HG03442 (cell line): ENCODE results near the gene MYO19.
"Not testable (repeated sequence)": the region's sequence is repeated elsewhere in the genome, so short reads cannot be mapped to it uniquely, and the experiment has no call there.

Experiments used
- ATAC-seq: cut with Tn5 transposase; IDR thresholded peaks from one replicate; pipeline ENCODE4 v1.9.1; 2021; ENCODE audit warnings: mild to moderate bottlenecking, moderate library complexity; ENCODE audit not compliant: unreplicated experiment

Gene MYO19

DNA sequence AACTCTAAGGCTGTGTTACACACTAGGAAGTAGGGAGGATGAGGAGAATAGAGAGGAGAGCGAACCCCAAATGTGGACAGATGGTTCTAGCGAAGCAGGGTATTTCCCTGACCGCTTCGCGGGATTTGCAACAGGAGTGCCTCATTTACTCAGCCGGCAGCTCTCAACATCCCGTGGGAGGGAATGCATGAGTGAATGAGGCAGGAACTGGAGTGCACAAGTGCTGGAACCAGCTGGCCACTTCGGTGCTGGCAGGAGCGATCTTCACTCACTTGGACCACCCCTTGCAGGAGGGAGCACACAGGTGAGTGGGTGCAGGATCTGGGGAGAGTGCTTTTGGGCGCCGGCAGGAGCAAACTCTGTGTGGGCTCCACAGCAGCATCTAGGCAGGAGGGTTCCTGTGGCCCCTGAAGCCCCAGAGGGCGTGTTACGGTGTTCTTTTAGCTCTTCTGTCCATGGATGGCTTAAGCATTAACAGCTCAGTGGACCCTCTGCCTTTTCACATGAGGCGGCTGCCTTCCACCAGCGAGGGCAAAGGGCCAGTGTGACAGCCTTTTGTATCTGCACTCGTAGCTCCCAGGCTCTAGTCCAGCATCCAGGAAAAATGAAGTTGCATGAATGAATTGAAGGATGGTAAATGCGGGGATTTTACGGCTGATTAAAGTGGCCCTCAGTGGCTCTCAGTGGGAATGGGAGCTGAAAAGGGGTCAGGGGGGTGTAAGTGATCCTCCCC is 65.6 kb downstream of the MYO19 start:
- no peak for ATAC-seq

DNA sequence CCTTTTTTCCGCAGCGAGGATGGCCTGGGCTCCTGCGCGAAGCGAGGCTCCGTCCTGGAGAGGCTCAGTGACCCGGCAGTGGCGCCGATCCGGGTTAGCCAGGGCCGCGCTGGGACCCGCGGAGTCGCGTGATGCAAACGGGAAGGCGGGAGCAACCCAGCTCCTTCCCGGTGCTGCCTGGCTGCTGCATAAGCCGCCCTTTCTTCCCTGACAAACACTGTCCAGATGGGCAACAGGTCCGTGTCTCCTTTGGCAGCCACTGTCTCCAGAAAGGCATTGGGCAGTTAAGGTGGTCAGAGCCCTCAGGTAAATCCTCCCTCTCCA is 69.9 kb downstream of the MYO19 start:
- ATAC-seq = no peak

DNA sequence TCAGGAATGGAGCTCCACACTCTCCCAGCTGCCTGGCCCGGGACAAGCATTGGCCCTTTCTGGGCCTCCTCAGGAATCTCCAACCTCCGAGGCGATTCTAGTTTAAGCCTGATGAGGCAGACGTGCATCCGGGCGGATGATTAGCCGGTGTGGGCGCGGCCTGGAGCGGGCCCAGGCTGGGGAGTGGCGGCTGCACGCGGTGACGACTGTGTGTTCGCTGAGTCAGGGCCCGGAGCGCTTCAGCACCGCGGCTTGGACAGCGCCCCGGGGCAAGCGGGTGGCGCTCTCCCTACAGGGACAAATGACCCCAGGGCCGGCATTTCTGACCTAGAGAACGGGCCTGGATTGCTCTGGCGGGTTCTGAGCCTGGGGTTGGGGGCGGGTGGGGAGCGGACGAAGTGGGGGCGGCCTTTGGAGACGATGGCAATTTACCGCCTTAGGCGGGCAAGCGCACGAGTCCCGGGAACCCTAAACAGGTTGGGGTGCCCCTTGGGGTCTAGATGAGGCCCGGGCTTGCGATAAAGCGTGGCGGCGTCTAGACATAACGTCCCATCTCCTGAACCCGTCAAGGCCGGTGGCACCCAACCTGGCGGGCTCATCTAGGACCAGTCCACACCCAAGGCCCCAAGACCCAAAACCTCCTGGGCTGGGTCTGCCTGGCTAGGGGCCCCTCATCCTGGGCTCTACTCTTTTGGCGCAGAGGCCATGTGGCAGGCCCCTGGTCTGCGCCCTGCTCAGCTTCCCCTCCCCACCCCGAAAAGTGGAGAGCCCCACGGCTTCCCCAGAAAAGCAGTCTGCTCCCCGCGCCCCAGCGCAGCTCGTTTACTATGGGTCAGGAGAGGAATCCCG is 70.5 kb downstream of the MYO19 start:
- no peak for ATAC-seq

DNA sequence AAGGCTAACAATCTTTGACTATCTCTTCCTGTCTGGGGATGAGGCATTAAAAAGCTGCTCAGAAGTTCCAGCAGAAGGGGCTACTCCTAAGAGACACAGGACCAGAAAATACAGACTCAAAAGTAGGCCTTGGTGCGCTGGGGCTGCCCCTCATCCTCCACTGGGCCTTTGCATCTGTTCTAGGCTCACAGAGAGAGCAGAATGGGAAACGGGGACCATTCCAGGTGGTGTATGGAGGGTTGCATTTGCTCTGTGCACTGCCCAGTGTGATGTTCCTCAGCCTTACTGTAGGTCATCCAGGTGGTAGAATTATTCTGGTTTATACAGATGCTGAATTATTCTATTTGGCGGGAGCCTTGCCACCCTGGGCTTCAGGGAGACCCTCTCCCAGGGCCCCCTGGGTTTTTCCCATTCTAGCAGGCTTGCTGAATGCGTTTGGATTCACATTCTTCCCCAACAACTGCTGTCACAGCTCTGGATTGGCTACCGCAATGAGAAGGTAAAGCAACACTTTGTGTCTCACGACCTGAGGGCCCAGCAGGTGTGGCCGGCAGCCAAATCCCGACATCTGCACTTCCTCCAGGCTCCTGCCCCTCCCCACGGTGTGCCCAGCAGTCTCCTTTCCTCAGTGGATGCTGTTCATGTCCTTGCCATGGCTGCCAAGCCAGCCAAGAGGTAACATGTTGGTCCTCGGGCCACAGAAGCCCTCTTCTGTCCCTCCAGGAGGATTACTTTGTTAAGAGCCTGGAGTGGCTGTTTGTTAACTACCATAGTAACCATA is 73.1 kb downstream of the MYO19 start:
- ATAC-seq = no peak

DNA sequence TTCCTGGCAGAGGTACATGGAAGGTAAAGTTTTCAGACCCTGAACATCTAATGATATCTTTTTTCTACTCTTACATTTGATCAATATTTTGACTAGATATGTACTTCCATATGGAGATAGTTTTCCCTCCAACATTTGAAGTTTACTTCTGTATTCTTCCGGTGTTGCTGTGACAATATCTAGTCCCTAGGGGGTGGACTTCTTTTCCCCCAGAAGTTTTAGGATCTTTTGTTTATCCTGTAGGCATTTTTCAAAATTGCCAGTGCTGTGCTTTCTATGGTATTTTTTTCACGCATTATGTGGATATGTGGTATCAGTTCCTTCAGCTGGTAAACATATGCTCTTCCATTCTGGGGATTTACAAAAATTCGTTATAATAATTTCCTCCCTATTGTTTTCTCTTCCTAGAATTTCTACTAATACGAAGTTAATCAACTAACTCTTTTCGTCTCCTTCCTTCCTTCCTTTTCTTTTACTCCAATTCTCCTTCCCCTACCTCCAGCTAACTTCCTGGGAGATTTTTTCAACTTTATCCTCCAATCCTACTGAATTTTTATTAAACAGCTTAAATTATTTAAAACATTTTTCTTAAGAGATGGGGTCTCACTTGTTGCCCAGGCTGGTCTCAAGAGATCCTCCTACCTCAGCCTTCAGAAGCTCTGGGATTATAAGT is 74.3 kb downstream of the MYO19 start:
- no peak for ATAC-seq

DNA sequence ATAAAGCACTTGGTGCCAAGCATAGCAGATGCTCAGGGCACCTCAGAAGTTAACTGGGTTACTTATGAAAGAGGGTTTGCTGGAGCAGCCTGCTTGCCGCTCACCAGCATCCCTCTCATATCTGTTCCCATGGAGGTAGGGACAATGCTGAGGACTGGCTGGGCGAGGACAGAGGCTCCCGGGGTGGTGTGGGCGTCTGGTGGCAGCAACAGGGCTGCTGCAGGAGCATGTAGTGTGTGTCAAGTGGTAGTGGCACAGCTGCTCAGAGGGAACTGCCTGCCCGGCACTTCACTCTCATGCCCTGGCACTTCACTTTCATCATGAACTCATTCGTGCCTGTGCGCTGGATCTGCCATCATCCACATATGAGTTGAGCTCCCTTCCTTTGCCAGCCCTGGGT is 75.1 kb downstream of the MYO19 start:
- no peak for ATAC-seq

DNA sequence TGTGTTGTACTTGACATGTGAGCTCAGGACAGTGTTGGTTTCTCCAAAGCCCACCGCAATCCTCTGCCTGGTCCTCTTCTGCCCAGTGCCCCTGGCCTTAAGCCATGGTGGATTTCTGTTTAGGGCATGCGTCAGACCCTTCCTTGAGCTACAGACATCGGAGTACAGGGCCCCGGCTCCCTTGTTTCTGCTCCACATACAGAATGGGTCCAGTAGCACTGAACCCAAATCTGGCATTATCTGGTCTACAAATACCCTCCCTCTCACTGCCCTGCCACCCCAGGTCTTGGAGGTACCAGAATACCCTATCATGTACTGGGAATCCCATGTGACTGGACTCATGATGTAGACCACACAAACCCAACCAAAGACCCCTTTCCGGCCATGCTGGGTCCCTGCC is 75.6 kb downstream of the MYO19 start:
- ATAC-seq = no peak

DNA sequence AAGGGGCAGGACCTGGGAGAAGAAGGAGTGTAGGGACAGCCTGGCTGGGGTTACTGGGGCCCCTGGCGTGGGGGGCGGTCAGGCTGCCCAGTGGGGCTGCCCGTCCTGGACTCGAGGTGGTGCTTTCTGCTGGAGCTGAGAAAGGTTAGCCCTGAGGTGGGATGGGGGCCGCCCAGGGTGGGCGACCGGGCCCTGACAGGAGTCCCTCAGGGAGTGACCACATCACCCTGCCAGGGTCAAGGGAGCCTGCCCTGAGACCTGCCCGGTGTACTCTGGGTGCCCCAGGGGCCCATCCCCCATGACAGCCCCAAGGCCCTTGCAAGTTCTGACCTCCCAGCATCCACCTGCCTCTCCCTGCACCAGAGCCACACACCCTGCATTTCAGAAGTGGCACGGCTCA is 77.0 kb downstream of the MYO19 start:
- ATAC-seq = not testable (repeated sequence)

DNA sequence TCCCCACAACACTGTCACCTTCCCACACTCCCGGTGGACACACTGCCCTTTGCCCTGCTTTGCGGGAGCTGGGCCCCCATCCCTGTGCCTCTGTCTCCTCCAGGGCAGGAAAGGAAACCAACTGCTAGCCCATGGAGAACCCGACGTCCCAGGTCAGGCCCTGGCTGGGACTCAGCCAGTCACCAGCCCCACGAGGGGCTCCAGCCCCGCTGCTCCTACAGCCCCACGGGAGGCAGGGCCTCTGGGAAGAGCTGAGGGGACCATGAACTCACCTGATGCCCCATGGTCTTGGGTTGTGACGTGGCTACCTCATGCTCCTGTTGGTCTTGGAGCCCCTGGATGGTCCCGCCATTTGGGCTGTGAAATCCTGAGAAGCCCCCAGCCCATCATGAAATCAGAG is 81.8 kb downstream of the MYO19 start:
- ATAC-seq = not testable (repeated sequence)

DNA sequence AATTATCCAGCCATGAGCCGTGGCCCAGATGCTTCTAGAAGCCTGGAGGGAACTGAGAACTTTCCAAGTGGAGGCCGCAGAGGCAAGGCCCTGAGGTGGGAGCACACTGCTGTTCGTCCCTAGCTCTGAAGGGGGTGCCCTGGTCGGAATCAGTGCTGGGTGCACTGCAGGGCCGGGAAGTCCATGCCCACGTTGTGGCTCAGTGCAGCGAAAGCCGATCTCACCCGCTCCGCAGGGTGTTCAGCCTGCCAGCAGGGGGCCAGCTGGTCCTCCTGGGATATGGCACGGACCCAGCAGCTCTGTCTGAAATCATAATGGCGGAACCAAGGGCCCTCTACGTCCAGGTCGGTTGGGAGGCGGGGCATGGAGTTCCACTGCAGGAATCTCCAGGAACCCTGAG is 84.7 kb downstream of the MYO19 start:
- ATAC-seq = not testable (repeated sequence)
